Measurements from ENCODE around the gene DRP2.
"Not testable (repeated sequence)": the region's sequence is repeated elsewhere in the genome, so short reads cannot be mapped to it uniquely, and the experiment has no call there.

DRP2 gene

GRCh38 chrX:101219116-101219863 lies at the start of gene DRP2:
Gene DRP2 (plus strand): TSS chrX:101219786. CDS start chrX:101231648, 11,862 bp downstream.
- DNase-seq (ENCODE audit: low spot score), result no peak
- TF ChIP-seq CTCF (IDR thresholded peaks at IDR 0.05; ENCODE audit: extremely low read depth, insufficient read depth, missing control alignments), result no peak
- in situ Hi-C loops (cut with MboI; ENCODE audit: low pct_unique_long_range_greater_than_20kb, low sequenced_read_pairs, unreplicated experiment), result loop anchor here (25.0 kb wide), 1 partner anchor 332 kb away; no protein-coding TSS in a partner anchor

- no peak for DNase-seq (ENCODE audit: low spot score)
- TF ChIP-seq CTCF (IDR thresholded peaks at IDR 0.05; ENCODE audit: extremely low read depth, insufficient read depth, missing control alignments), result no peak
- in situ Hi-C loops (cut with MboI; ENCODE audit: low pct_unique_long_range_greater_than_20kb, low sequenced_read_pairs, unreplicated experiment), result no loop called here
Measured at GRCh38 chrX:101171883-101172400, 47.6 kb upstream of the DRP2 start.

GRCh38 chrX:101176439-101176838 lies 43.1 kb upstream of the DRP2 start:
- TF ChIP-seq CTCF (IDR thresholded peaks at IDR 0.05; ENCODE audit: extremely low read depth, insufficient read depth, missing control alignments), result no peak
- DNase-seq (ENCODE audit: low spot score), result no peak
- in situ Hi-C loops (cut with MboI; ENCODE audit: low pct_unique_long_range_greater_than_20kb, low sequenced_read_pairs, unreplicated experiment), result no loop called here

GRCh38 chrX:101184876-101185275 lies 34.7 kb upstream of the DRP2 start:
- DNase-seq (ENCODE audit: low spot score); in situ Hi-C loops (cut with MboI; ENCODE audit: low pct_unique_long_range_greater_than_20kb, low sequenced_read_pairs, unreplicated experiment): not testable (repeated sequence)

GRCh38 chrX:101187961-101188360 lies 31.6 kb upstream of the DRP2 start:
- in situ Hi-C loops (cut with MboI; ENCODE audit: low pct_unique_long_range_greater_than_20kb, low sequenced_read_pairs, unreplicated experiment), result not testable (repeated sequence)

GRCh38 chrX:101190736-101191135 lies 28.9 kb upstream of the DRP2 start:
- no peak for DNase-seq (ENCODE audit: low spot score)
- in situ Hi-C loops (cut with MboI; ENCODE audit: low pct_unique_long_range_greater_than_20kb, low sequenced_read_pairs, unreplicated experiment), result no loop called here

More at GRCh38 chrX:101187961-101188360, 31.6 kb upstream of the DRP2 start:
- not testable (repeated sequence) for DNase-seq (ENCODE audit: low spot score)

GRCh38 chrX:101191217-101191750 lies 28.3 kb upstream of the DRP2 start:
- in situ Hi-C loops (cut with MboI; ENCODE audit: low pct_unique_long_range_greater_than_20kb, low sequenced_read_pairs, unreplicated experiment), result no loop called here
- TF ChIP-seq CTCF (IDR thresholded peaks at IDR 0.05; ENCODE audit: extremely low read depth, insufficient read depth, missing control alignments), result no peak

More at GRCh38 chrX:101190736-101191135, 28.9 kb upstream of the DRP2 start:
- no peak for TF ChIP-seq CTCF (IDR thresholded peaks at IDR 0.05; ENCODE audit: extremely low read depth, insufficient read depth, missing control alignments)

More at GRCh38 chrX:101191217-101191750, 28.3 kb upstream of the DRP2 start:
- peak; percentile 25 for DNase-seq (ENCODE audit: low spot score)
